ENCODE data around the gene PHLPP1.

- TF ChIP-seq CTCF (IDR thresholded peaks at IDR 0.05; ENCODE audit: low read length): no peak
- TF ChIP-seq EZH2 (optimal IDR thresholded peaks at IDR 0.05; ENCODE audit: low read depth, low read length): no peak
- no peak for TF ChIP-seq EZH2phosphoT487 (IDR thresholded peaks at IDR 0.05; ENCODE audit: low read length)
These were observed 53.9 kb downstream of the PHLPP1 start for GRCh38 chr18:62769216-62769615.
